ENCODE measurements around the gene PHAF1. TPM values are rescaled to one million over a fixed set of nuclear protein-coding genes. Genes with fewer than 3 reads are reported as not detected.
A peak's percentile ranks its signal among the peaks of the same experiment; 100 is the strongest.

The PHAF1 gene
- total and polyA plus RNA-seq, 2 of the 13 experiments (the other 11 are each of a cell fraction or from before 2014, with no cell fraction given) = 48.3 to 174 TPM

DNA sequence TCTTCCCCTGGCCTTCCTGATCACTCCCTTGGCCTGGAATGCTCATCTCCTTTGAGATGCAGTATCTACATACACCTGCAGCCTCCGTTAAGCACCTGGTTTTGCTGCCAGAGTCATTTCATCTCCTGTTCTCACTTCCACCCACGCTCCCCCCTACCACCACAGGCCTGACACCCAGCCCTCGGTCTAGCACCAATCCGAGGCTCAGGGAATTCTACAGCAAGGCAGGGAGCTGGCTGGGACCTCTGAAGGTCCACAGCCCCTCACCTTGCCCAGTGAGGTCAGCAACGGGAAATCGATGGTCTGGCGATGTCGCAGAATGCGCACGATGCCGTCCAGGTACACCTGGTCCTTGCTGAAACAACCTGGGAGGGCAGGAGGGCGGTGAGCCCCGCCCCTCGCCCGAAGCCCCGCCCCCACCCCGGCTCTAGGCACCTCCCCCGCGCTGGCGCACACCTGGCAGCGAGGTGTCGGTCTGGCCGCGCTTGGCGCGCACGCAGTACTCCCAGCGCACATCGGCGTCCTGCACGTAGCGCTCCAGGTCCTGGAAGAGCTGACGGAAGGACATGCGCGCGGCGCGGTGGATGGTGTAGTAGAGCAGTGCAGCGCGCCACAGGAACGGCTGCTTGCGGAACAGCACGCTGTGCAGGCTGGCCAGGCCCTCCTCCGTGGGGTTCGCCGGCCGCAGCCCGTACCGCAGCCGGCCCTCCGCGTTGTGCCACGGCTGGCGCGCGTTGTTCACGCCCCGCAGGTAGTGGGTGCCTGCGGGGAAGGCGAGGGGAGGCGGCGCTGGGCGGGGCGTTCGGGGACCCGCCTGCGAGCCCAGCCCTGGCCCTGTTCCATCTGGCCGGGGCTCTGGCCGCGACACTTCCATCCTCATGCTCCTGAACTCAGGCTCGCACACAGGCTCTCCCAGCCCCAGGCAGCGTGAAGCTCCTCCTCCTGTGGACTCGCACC is 68.3 kb downstream of the PHAF1 start (continued):
- TF ChIP-seq, protein P1, sequence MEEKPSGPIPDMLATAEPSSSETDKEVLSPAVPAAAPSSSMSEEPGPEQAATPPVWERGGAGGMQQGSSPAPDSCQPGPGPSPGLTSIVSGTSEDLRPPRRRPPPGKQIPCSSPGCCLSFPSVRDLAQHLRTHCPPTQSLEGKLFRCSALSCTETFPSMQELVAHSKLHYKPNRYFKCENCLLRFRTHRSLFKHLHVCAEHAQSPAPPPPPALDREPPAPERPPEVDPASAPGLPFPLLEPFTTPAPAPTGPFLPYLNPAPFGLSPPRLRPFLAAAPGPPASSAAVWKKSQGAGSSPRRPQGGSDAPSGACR (CRISPR knock-in tag; IDR thresholded peaks at IDR 0.05) = peak; percentile 61; the same call in 1 of the 2 replicates
- TF ChIP-seq NR2F6 (IDR thresholded peaks at IDR 0.05) = no peak
- TF ChIP-seq NR2F6 (CRISPR knock-in tag; IDR thresholded peaks at IDR 0.05) = peak; percentile 34; the same call in 1 of the 2 replicates
- 0 out of 2 replicates have a peak, but pooled peaks have one; percentile 25 for TF ChIP-seq KDM1A (CRISPR knock-in tag; IDR thresholded peaks at IDR 0.05)
- TF ChIP-seq, protein P2, sequence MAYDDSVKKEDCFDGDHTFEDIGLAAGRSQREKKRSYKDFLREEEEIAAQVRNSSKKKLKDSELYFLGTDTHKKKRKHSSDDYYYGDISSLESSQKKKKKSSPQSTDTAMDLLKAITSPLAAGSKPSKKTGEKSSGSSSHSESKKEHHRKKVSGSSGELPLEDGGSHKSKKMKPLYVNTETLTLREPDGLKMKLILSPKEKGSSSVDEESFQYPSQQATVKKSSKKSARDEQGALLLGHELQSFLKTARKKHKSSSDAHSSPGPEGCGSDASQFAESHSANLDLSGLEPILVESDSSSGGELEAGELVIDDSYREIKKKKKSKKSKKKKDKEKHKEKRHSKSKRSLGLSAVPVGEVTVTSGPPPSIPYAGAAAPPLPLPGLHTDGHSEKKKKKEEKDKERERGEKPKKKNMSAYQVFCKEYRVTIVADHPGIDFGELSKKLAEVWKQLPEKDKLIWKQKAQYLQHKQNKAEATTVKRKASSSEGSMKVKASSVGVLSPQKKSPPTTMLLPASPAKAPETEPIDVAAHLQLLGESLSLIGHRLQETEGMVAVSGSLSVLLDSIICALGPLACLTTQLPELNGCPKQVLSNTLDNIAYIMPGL (CRISPR knock-in tag; IDR thresholded peaks at IDR 0.05; ENCODE audit: borderline replicate concordance in 1 of 2, low read depth in 1 of 2) = peak; percentile 59 to 76; a peak in 3 of 4 replicates
- TF ChIP-seq, protein P3, sequence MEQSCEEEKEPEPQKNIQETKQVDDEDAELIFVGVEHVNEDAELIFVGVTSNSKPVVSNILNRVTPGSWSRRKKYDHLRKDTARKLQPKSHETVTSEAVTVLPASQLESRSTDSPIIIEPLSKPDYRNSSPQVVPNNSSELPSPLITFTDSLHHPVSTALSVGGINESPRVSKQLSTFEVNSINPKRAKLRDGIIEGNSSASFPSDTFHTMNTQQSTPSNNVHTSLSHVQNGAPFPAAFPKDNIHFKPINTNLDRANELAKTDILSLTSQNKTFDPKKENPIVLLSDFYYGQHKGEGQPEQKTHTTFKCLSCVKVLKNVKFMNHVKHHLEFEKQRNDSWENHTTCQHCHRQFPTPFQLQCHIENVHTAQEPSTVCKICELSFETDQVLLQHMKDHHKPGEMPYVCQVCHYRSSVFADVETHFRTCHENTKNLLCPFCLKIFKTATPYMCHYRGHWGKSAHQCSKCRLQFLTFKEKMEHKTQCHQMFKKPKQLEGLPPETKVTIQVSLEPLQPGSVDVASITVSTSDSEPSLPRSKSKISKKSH (CRISPR knock-in tag; IDR thresholded peaks at IDR 0.05; ENCODE audit: borderline replicate concordance) = peak; percentile 74
- no peak for TF ChIP-seq BORCS8-MEF2B (CRISPR knock-in tag; IDR thresholded peaks at IDR 0.05)
- TF ChIP-seq, protein P4, sequence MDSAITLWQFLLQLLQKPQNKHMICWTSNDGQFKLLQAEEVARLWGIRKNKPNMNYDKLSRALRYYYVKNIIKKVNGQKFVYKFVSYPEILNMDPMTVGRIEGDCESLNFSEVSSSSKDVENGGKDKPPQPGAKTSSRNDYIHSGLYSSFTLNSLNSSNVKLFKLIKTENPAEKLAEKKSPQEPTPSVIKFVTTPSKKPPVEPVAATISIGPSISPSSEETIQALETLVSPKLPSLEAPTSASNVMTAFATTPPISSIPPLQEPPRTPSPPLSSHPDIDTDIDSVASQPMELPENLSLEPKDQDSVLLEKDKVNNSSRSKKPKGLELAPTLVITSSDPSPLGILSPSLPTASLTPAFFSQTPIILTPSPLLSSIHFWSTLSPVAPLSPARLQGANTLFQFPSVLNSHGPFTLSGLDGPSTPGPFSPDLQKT (CRISPR knock-in tag; IDR thresholded peaks at IDR 0.05; ENCODE audit: borderline replicate concordance) = no peak
- TF ChIP-seq, protein P5, sequence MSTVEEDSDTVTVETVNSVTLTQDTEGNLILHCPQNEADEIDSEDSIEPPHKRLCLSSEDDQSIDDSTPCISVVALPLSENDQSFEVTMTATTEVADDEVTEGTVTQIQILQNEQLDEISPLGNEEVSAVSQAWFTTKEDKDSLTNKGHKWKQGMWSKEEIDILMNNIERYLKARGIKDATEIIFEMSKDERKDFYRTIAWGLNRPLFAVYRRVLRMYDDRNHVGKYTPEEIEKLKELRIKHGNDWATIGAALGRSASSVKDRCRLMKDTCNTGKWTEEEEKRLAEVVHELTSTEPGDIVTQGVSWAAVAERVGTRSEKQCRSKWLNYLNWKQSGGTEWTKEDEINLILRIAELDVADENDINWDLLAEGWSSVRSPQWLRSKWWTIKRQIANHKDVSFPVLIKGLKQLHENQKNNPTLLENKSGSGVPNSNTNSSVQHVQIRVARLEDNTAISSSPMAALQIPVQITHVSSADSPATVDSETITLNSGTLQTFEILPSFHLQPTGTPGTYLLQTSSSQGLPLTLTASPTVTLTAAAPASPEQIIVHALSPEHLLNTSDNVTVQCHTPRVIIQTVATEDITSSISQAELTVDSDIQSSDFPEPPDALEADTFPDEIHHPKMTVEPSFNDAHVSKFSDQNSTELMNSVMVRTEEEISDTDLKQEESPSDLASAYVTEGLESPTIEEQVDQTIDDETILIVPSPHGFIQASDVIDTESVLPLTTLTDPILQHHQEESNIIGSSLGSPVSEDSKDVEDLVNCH (CRISPR knock-in tag; IDR thresholded peaks at IDR 0.05) = peak; percentile 61; the same call in 1 of the 2 replicates
- TF ChIP-seq RARG (CRISPR knock-in tag; IDR thresholded peaks at IDR 0.05; ENCODE audit: low read depth) = no peak
- TF ChIP-seq BHLHE40 (IDR thresholded peaks at IDR 0.05; ENCODE audit: low read length) = 0 out of 2 replicates have a peak, but pooled peaks have one; percentile 3
- TF ChIP-seq ZNF747 (CRISPR knock-in tag; IDR thresholded peaks at IDR 0.05; ENCODE audit: borderline replicate concordance) = peak; percentile 72; the same call in 1 of the 2 replicates
- TF ChIP-seq THAP11 (CRISPR knock-in tag; IDR thresholded peaks at IDR 0.05) = no peak
- peak; percentile 77 for TF ChIP-seq ZBTB38 (CRISPR knock-in tag; IDR thresholded peaks at IDR 0.05)
- TF ChIP-seq RBFOX2 (IDR thresholded peaks at IDR 0.05; ENCODE audit: low read depth, low read length) = peak; percentile 63; the same call in 1 of the 2 replicates
- TF ChIP-seq MEIS1 (CRISPR knock-in tag; IDR thresholded peaks at IDR 0.05; ENCODE audit: borderline replicate concordance) = peak; percentile 80; the same call in 1 of the 2 replicates
- TF ChIP-seq MTF2 (CRISPR knock-in tag; IDR thresholded peaks at IDR 0.05; ENCODE audit: borderline replicate concordance) = peak; percentile 87; the same call in 1 of the 2 replicates
- peak; percentile 84 for TF ChIP-seq HOXA3 (CRISPR knock-in tag; IDR thresholded peaks at IDR 0.05)
- no peak for TF ChIP-seq SIN3B (IDR thresholded peaks at IDR 0.05; ENCODE audit: low read length)
- no peak for TF ChIP-seq RFX3 (CRISPR knock-in tag; IDR thresholded peaks at IDR 0.05)
- 0 out of 2 replicates have a peak, but pooled peaks have one; percentile 59 for TF ChIP-seq ZNF569 (CRISPR knock-in tag; IDR thresholded peaks at IDR 0.05; ENCODE audit: borderline replicate concordance)

All from HepG2 (cell line).